RPMI7951 (cell line): ENCODE measurements around the gene NANOS3. TPM values are rescaled to one million over a fixed set of nuclear protein-coding genes. Genes with fewer than 3 reads are reported as not detected.

Experiments used
- DNase-seq: peaks from one replicate; pipeline ENCODE4 v3.0.0-alpha.2; 2012; ENCODE audit warnings: low read depth
- total RNA-seq: library from RNA; depleted of rRNA; stranded (reverse); fragments of >200 nt; shearing (Covaris generic); gene quantifications from 2 replicates; pipeline ENCODE4 v1.2.3, GENCODE V29; 2014

The NANOS3 gene
- total RNA-seq, 1 experiment from 2014 or later, result 1.3 TPM

DNA sequence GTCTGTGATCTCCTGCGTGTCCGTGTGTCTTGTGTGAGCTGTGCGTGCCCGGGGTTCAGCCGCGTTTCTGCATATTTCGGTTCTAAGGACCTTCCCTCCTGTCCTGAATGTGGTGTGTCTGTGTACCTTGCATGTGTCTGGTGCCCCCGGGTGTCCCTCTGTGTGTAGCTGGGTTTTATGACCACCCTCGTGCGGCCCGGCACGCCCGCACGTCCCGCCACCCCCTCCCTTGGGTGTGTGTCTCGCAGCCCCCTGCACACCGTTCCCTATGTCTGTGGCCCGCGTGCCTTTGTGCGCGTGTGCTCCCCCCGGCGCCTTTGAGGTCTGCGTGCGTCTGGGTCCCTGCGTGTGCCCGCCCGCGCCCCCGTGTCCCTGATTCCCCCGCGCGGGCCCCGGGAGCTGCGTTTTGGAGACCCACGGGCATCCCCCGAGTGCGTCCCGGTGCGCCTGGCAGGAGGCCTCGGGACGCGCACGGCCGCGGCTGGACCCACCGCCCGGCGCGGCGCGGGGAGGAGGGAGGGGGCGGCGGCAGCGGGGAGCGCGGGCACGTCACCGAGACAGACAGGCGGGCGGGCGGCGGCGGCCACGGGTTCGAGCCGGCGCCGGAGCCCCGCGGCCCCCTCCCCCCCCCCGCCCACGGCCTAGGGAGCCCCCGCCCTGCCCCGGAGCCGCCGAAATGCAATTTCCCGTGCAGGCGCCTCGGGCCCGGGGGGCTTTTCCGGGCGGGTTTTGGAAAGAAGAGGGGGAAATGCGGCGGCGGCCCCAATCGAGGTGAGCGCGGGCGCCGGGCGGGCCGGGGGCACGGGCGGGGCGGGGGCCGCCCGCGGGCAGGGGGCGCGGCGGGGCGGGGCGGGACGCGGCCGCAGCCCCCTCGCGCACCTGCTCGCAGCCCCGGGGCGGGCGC lies 12.0 kb upstream of the NANOS3 start:
- DNase-seq, result no peak

DNA sequence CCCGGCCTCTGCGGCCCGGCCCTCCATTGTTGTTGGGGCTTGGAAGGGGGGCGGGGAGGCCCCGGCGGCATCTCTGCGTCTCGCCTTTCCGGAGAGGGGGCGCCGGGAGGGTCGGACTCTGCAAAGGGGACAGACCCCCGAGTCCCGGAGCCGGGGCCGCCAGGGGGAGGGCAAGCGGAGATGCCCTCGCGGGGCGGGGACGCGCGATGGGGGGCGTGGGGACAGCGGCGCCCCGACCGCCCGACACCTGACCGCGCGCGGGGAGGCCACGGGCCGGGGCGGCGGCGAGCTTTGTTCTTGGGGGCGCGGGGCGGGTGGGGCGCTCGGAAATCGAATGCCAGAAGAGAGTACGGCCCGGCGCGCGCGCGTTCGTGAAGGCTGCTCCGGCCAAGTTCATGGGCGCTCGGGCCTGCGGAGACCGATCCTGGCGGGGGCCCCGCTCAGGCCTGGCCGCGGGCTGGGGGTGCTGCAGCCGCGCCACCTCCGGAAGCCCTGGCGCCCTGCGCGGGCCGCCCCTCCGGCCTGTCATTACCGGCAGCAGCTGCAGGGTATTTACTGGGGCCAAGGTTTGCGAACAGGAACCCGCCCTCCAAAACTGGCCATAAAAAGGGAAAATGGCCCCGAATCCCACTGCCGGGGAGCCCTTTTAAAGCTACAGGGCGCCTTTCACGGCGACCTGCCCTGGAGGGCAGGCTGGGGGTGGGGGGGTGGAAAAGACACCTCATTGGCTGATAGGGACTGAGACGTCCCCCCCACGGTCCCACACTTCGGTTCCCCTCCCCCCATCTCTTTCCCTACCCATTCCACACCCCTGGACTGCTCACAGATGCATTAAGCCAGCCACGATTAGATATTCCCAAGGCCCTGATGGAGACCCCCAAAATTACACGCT lies 11.1 kb upstream of the NANOS3 start:
- DNase-seq, result peak; percentile 36

DNA sequence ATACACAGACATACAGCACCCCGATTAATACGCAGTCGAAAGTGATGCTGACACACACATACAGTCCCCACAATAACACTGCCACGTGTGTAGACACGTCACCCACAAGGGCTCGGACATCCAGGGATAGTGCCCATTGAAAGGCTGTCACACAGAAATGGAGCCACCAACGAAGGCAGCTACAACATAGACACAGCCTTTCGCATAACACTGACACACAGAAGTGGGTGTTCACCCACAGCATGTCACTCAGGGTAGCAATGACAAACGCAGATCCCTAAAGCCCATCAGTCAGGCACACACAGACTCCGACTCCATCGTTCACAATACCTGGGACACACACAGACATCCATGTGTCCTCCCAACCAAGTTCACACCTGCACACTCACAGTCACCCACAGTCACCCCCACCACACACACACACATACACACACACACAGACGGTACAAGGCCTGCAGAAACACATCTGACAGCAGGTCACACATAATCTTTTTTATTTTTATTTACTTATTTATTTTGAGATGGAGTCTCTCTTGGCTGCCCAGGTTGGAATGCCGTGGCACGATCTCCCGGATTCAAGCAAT lies 10.4 kb upstream of the NANOS3 start:
- no peak for DNase-seq

DNA sequence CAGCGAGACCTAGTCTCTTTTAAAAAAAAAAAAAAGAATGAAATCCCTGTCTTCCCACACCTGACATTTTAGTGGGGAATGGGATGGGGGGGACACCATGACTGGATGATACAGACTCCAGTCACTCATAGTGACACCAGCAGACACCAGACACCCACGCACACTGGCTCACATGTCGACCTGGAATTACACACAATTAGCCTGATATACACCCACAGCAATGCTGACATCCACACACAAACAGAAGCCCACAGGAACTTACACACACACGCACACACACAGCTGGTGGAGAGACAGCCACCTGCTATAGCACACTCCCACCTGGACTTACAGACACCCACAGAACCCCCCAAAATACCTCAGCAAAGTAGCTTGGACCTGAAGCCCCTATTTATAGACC lies 8.3 kb upstream of the NANOS3 start:
- DNase-seq, result no peak

DNA sequence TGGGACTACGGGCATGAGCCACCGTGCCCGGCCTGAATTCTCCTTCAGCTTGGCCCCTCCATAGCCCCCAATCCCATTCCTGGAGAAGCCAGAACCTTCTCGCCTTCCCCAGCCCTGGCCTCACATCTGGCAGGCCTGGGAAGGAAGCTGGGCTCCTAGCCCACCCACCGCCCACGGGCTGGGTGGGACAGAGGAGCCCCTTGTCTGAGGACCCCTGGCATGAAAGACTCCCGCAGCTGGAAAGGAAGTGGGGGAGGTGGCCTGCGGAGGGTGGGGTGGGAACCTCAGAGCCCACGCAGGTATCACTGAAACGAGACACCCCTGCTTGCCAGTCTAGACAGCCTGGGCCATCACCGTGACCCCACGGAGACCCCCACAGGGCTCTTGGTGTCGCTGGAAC lies 7.7 kb upstream of the NANOS3 start:
- DNase-seq, result no peak

DNA sequence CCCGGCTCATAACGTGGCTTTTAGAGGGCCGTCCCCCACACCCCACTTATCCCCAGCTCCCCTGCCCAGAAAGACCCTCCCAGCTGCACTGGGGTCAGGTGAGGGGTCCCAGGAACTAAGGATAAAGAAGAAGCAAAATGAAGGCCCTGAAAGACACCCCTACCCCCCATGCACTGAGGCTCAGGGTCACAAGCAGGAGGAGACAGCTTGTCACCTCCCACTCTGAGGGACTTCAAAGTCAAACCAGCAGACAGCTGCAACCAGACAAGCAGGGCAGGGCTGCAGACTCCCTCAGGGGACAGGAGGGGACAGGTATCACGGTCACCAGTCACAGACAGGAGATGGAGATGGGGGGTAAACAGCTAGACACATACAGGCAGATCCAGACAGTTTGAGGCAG lies 6.1 kb upstream of the NANOS3 start:
- no peak for DNase-seq

DNA sequence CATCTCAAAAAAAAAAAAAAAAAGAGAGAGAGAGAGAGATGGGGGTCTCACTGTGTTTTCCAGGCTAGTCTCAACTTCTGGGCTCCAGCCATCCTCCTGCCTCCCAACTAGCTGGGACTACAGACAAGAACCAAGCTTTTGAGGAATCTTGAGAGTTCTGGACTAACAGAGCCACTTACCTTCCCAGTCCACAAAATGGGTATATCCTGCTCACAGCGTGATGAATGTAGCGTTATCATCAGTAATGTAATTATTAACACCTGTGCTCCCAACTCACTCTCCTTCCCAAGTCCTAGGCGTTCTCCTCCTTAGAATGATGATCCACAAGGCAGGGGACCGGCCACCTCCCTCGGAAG lies 4.6 kb upstream of the NANOS3 start:
- DNase-seq, result no peak

DNA sequence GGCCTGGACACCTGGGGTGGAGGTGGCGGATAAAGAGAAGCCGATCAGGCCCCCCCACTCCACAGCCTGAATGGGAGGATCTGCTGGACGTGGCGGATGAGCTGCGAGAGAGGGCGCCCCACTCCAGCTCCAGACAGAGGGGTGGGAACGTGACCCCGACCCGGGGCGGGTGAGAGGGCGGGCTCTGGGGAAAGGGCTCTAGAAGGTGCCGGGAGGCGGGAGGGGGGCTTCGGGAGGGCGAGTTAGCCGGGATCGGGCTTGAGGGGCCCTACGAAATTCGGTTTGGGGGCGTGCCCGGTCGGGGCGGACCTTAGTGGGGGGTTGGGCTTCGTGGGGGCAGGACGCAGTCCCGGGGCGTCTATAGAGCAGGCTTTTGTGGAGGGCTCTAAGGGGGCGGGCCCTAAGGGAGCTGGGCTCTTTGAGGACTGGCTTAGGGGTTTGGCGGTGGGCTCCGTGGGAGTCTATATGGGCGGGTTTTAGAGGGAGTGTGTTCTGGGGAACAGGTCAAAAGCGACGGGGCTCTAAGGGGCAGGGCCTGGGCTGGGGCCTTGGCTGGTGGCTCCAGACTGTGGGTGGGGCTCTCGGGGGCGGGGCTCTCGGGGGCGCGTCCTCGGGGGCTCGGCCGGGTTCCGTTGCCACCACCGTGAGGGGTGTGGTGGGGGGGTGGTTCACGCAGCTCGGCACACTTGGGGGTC lies 4.1 kb upstream of the NANOS3 start:
- peak; percentile 35 for DNase-seq

DNA sequence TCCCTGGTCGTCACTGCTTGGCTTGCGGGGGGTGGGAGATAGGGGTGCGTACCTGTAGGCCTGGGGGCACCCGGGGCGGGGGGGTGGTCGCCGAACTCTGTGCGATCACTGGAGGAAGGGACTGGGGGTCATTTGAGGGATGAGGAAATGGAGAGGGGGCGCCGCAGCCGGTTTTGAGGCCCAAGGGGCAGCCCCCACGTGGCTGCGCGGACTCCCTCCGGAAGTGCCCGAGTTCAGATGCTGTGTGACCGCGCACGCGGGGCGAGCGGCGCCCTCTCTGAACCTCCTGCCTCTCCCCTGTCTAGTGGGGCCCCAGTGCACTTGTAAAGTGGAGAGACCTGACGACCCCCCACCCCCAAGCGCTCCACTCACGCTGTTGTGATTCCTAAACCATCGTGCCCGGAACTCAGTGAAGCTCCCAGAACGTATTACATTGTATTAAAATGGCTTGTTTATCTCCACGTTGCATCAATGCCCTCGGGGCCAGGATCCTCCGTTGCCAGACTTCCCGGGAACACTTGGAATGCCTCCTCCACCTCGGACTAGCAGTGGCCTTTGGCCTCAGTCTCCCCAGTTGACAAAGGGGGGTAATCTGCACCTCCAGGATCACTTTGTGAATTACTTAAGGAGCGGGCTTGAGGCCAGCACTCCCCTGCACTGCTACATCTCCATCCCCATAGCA lies 3.0 kb upstream of the NANOS3 start:
- DNase-seq, result peak; percentile 50

DNA sequence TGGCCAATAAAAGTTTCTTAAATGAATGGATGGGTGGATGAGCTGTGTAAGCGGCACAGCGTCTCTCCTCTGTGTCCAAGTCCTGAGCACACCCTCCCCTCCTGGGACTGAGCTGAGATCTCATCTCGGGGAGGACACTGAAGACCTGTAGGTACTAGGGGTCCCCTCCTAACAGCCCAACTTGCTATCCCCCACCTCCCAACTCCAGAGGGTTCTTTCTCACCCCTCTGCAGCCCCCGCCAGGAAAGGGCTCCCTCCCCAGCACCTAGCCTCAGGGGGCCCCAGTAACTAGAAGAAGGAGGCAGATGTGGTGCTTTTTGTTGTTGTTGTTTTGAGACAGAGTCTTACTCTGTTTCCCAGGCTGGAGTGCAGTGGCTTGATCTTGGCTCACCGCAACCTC lies 1.1 kb upstream of the NANOS3 start:
- DNase-seq, result no peak

DNA sequence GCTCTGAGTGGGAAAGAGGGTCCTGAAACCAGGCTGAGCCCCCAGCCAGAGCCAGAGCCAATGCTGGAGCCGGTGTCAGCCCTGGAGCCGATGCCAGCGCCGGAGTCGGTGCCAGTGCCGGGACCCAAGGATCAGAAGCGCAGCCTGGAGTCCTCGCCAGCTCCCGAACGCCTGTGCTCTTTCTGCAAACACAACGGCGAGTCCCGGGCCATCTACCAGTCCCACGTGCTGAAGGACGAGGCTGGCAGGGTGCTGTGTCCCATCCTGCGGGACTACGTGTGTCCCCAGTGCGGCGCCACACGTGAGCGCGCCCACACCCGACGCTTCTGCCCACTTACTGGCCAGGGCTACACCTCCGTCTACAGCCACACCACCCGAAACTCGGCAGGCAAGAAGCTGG lies 369 bp downstream of the NANOS3 start:
- DNase-seq, result no peak

DNA sequence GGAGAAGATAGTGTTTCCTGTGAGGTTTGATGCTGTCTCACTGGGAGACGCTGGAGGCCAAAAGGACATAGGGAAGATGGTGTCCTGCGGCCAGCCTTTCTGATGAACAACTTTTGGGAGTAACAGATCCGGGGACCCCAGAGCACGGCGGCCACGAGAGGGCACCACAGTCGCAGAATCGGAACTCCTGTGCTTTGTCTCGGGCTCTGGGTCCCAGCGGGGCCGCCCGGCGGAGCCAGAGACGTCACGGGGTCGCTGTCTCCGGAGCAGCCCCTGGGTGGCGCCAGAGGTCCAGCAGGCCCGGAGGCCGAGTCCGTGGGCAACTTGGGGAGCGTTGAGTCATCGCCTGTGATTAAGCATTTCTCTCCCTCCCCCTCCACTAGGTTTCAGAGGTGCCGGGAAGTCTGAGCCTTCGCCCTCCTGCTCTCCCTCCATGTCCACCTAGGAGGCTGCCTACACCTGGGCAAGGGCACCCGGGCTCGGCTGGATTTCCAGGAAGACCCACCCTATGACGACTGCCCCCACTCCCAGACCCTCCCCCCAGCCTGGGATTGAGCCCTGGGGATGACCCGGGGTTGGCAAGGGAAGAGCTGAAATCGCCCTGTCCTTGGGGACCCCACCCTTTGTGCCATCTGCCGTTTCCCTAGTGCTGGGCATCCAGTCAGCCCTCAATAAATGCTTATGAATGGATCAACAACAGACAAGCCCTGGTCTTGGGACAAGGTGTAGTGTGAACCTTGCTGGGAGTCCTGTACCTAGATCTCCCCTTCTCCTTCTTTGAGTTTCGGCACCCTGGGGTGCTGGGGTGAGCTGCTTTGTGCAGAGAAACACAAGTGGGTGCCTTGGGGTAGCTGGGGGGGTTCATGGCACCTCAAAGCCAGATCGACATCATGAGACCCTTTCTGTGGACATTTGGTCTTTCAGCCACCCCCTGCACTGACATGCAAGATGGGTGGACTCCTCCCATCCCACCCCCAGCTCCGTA lies 3.4 kb downstream of the NANOS3 start:
- peak; percentile 92 for DNase-seq

DNA sequence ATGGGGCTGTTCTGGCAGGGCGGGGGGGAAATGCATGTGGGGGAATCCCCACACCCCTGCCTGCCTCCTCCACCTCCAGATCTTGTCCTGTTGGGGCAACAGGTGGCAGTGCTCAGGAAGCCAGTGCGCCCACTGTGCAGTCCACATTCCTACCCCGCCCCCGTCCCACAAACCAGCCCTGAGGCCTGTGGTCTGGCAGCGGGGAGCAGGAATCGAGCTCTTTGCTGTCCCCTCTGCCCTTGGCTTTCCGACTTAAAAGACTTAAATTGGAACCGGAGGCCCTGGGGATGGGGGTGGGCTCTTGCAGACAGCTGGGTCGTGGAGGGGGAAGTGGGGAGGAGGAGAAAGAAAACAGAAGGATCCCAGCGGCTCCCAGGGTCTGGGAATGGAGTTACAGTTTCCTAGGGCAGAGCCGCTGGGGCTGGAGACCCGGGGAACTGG lies 4.3 kb downstream of the NANOS3 start:
- DNase-seq, result peak; percentile 86

DNA sequence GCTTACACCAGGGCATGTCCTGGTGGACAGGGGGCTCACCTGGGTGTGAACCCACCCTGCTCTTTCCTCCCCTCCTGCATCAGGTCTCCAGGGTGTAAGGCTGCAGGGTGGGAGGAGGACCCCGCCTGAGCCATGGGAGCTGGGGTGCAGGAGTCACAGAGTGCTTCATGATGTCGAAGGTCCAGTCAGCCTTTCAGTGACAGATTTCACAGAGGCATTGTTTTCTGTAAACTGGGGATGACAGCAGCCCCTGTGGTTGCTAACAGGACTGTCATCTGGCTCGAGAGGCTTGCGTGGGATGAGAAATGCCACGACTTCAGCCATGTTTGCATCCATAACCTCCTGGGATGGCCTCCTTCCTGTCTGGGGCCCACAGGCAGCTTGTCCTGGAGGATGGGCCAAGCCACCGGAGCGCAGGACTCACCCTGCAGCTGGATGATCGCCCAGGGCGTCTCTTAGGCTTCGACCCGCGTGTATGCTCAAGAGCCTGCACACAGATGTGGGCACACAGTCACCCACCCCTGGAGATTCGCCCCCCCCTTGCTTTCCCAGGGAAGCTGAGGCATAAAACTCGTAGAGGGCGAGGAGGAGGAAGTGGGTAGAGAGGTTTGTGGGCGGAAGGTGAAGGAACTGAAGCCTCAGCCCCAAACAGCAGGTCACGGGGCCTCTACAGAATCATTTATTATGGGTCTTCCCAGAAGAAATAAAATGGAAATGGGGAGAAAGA lies 4.9 kb downstream of the NANOS3 start:
- DNase-seq, result peak; percentile 96

DNA sequence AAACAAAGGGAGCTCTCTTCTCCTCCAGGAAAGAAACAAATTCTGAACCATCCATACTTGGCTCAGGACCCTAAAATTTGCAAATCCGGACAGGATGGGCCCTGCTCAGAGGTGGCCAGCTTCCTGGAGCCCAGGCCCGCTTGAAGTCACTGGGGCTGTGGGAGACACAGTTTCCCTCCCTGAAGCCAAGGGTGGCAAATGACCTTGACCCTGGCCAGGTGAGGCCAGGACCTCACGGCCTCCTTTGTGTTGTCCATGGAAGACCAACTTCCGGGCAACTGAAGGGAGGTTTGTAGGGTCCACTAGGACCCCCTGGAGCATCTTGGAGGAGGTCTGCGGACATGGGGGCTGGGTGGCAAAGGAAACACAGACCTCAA lies 5.5 kb downstream of the NANOS3 start:
- DNase-seq, result no peak

DNA sequence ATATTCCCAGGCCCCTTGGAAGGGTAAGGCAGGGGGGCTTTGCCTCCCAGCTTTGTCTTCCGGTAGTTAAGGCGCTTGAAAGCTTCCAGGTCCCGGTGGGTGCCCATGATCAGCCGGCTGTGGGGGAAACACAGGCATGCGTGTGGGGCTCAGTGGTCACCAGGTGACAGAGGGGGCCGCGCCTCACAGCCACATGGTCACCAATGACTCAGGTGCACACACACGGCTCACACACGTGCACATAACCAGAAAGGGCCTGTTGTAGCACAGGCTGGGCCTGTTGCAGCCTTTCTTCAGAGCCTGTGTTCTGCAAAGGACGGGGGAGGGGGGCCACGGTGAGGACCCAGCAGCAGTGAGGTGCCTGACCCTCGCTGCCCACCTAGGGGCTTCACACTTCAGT lies 5.9 kb downstream of the NANOS3 start:
- DNase-seq, result no peak

DNA sequence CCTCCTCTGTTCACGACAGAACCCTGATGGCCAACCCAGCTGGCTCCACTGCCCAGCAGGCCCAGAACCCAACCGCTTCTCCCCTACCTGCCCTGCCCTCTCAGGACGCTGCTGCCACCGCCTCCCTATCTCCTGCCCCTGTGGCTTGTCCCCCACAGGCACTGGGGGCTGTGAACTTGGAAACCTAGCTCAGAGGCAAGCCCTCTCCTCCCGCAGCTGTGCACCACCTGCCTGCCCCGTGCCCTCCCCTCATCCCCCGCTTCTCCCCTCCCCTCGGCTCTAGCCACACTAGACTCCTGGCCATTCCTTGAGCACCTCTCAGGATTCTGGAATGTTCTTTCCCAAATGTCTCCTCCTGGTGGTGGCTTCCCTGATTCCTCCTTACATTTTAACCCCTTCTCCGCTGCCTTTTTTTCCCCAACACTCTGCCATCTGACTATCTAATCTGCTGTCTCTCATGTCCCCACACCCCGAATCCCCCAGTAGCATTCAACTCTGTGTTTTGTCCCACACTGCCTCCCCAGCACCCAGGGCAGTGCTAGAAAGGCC lies 6.7 kb downstream of the NANOS3 start:
- DNase-seq, result no peak

DNA sequence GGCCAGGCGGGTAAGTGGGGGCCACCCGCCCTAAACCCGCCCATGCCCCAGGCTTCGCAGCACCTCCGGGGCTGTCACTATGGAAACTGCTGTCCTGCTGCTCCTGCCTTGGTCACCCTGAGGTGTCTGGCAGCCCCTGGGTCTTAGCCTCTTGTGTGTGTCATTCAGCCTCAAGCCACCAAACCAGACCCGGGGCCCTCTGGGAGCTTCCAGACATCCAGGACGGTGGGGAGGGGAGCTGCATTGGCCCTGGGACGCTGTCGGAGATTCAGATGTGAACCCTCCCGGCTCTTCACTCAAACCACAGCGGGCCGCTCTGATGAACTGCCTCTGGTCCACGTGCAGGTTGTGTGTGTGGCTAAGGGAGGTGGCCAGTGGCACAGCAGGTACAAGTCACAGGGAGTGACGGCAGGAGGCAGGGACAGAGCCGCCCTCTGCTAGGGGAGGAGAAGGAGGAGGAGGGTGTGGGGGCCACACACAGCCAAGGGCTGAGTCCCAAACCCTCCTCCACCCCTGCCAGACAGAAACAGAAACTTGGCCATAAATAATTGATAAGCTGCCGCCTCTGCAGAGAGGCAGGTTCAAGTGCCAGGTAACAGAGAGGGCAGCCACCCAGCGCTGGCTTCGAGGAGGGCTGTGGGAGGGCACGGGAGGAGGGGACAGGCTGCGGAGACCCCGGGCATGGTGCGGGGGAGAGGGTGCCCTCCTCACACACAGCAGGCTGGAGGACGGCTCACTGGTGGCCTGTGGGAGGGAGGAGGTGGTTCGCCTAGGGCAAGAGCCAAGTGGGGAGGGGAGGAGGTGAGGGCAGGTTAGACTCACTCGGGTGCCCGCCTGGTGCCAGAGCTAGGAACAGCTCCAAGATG lies 8.0 kb downstream of the NANOS3 start:
- no peak for DNase-seq
